ENCODE results near the gene ABTB2. TPM values are rescaled to one million over a fixed set of nuclear protein-coding genes. Genes with fewer than 3 reads are reported as not detected.

The ABTB2 gene
- total RNA-seq, 2 donors from 2014 or later: 2.1 to 4.3 TPM

DNA sequence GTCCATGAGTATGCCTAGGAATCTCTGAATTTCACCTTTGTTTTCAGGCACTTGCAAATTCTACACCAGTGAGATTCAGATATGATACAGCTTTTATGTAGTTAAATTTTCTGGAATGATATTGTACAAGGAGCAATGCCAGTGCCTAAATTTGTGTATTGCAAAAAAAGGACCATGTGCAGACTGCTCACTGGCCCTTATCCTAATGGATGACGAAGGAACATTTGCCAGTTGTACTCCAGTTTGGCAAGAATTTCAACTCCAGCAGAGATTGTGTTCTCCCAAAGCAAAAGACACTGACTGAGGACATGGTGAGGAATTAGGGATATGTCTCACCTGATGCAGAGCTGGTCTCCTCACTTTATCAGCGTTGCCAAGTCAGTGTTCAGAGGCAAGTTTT, 243.8 kb downstream of the ABTB2 start:
- DNase-seq (no peak), ATAC-seq (no peak)
- intact Hi-C loops (cut with DNase I): no loop called here
- H3K9me3 ChIP-seq: no peaks in the 10 kb centered on the region
- no peak overlapping the region for H3K4me3 ChIP-seq
- no peaks in the 10 kb centered on the region for H3K4me1 ChIP-seq
- TF ChIP-seq CTCF (IDR thresholded peaks at IDR 0.05) (no peak), POLR2A (IDR thresholded peaks at IDR 0.05) (no peak)
- 85 to 96% methylated on average over 2 of the region's 2 CpGs for whole genome bisulfite sequencing, 2 donors
- H3K27ac ChIP-seq: no peak overlapping the region
- no peaks in the 10 kb centered on the region for H3K27me3 ChIP-seq
- peaks cover 12 to 39% of the 10 kb centered on the region in 2 donors for H3K36me3 ChIP-seq (replicated peaks in 1 of 2; ENCODE audit: insufficient read depth in 1 of 2, low read depth in 2 of 2)

GRCh38 chr11:34111722-34112270, 246.0 kb downstream of the ABTB2 start:
- Histone ChIP-seq H3K36me3 (replicated peaks in 1 of 2; ENCODE audit: insufficient read depth in 1 of 2, low read depth in 2 of 2) (peaks cover 9 to 30% of the 10 kb centered on the region in 2 donors), H3K9me3 (no peaks in the 10 kb centered on the region), H3K4me1 (peaks cover 5% of the 10 kb centered on the region), H3K27ac (no peak overlapping the region), H3K4me3 (no peak overlapping the region), H3K27me3 (no peaks in the 10 kb centered on the region)
- no peak for DNase-seq
- 90 to 95% methylated on average over 6 of the region's 6 CpGs for WGBS, 2 donors
- TF ChIP-seq CTCF (IDR thresholded peaks at IDR 0.05) (no peak), POLR2A (IDR thresholded peaks at IDR 0.05) (no peak)
- intact Hi-C loops (cut with DNase I): no loop called here
- ATAC-seq: no peak

DNA sequence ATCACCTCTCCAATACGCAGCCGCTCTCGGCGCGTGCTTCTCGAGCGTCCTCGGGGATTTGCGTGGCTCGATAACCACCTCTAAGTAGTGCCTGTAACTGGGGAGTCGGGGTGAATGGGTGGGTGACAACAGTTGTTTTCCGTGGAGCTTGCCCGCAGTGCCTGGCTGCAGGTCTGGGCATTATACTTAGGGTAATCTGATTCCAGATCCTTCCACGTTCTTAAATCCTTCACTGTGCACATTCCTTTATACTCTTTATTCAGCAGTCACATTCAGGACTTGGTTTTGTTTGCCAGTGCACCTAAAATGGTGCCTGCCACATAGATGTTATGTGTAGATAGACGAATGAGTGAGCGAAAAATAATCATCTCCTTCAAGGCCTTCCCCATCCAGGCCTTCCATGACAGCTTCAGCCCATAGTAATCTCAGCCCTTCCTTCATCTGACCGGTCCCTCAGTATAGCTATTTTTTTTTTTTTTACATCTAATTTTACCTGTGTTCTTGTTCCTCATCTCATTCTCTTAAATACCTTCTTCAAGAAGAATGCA, 251.8 kb downstream of the ABTB2 start:
- intact Hi-C loops (cut with DNase I): no loop called here
- H3K36me3 ChIP-seq (replicated peaks in 1 of 2; ENCODE audit: insufficient read depth in 1 of 2, low read depth in 2 of 2): peaks cover 4 to 7% of the 10 kb centered on the region in 2 donors
- no peaks in the 10 kb centered on the region for H3K9me3 ChIP-seq
- no peaks in the 10 kb centered on the region for H3K27me3 ChIP-seq
- no peak for TF ChIP-seq POLR2A (IDR thresholded peaks at IDR 0.05)
- no peak for TF ChIP-seq CTCF (IDR thresholded peaks at IDR 0.05)
- DNase-seq: no peak
- H3K4me1 ChIP-seq: peaks cover 19% of the 10 kb centered on the region
- ATAC-seq: no peak
- peak overlapping the region; percentile 55 to 63 for H3K4me3 ChIP-seq
- 1% methylated on average over 7 to 17 of the region's 17 CpGs for WGBS, 2 donors
- peak overlapping the region; percentile 29 to 91 (median 90) for H3K27ac ChIP-seq

DNA sequence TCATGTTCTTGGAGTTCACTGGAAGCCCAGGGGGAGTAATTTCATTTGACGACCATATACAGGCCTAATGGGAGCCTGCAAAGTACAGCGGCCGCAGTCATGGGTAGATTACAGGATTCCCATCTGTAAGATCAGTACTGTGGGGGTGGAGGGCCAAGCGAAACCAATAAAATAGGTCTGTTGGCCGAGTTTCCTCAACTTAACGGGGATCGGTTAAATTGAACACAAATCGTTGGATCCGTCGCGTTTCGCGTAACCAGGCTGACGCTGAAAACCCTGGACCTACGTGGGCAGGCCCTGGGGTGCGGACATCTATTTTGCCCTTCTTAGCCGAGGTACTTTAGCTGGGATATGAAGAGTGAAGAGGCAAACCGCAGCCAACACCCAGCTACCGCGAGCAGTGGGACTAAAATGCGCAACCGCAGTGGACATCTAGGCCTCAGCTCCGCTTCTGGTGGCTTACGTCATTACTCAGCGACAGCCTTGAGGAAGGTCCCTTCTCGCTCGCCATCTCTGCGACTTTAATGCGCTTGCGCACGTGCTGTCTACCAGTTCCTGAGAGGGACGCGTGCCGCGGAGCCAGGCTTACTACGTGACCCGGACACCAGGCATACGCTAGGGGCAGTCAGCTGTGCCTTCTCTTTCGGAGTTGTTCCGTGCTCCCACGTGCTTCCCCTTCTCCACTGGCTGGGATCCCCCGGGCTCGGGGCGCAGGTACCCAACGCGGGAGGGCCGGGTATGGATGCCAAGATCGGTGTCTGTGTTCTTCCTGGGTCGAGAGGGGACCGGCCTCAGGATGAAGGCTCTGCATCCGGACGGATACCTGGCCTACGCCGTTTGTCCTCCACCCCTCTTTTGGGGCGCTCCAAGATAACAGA, 252.5 kb downstream of the ABTB2 start, which contains the start of gene NAT10:
NAT10 (plus strand) TSS at position 551 of the 878 bp plus-strand sequence. CDS start 2,597 bp downstream, outside the sequence.
- H3K4me3 ChIP-seq: peak within 1 kb of the TSS; percentile 55 to 63
- H3K27me3 ChIP-seq: no peaks in the 10 kb centered on the region
- peak within 1 kb of the TSS; percentile 86 to 91 (median 90) for H3K27ac ChIP-seq
- no peaks in the 10 kb centered on the region for H3K9me3 ChIP-seq
- peaks cover 0 to 10% of the 10 kb centered on the region in 2 donors for H3K36me3 ChIP-seq (replicated peaks in 1 of 2; ENCODE audit: insufficient read depth in 1 of 2, low read depth in 2 of 2)
- peaks cover 19% of the 10 kb centered on the region for H3K4me1 ChIP-seq
- DNase-seq (peak; percentile 97 to 99 (median 98)), ATAC-seq (peak; percentile 100)
- intact Hi-C loops (cut with DNase I): no loop called here
- TF ChIP-seq POLR2A (IDR thresholded peaks at IDR 0.05) (peak; percentile 79 to 95 (median 92)), CTCF (IDR thresholded peaks at IDR 0.05) (peak in 4 of 7 experiments; percentile 25 to 46 (median 31))
- WGBS, 2 donors: 0% methylated on average over 17 to 55 of the region's 55 CpGs

All from body of pancreas (tissue), 4 donors.